Smooth muscle cell (in vitro differentiated cells): Measurements from ENCODE around the gene ETV6. TPM values are rescaled to one million over a fixed set of nuclear protein-coding genes. Genes with fewer than 3 reads are reported as not detected.
A peak's percentile ranks its signal among the peaks of the same experiment; 100 is the strongest.

Experiments used
- DNase-seq: peaks from one replicate; lab custom pipeline; 2025; ENCODE audit not compliant: unreplicated experiment; lab: John Stamatoyannopoulos, UW
- H2AFZ ChIP-seq: fragments of 200-600 bp; sonication (generic); 2 replicates; pipeline ENCODE4 v1.6.0; 2016; ENCODE audit warnings: antibody characterized with exemption, low read depth, mild to moderate bottlenecking
- H3F3A ChIP-seq: fragments of 200-600 bp; sonication (generic); 2 replicates; pipeline ENCODE4 v1.6.0; 2017; ENCODE audit warnings: antibody characterized with exemption, low read depth
- H3K27ac ChIP-seq: fragments of 200-600 bp; sonication (generic); 2 replicates; pipeline ENCODE4 v1.5.1; 2016; ENCODE audit warnings: low read depth, mild to moderate bottlenecking
- H3K27me3 ChIP-seq: fragments of 200-600 bp; sonication (generic); 2 replicates; pipeline ENCODE4 v1.6.1; 2016; ENCODE audit warnings: low read depth, mild to moderate bottlenecking
- H3K36me3 ChIP-seq: fragments of 200-600 bp; sonication (generic); 2 replicates; pipeline ENCODE4 v1.5.1; 2016; ENCODE audit warnings: low read depth
- H3K4me1 ChIP-seq: fragments of 200-600 bp; sonication (generic); 2 replicates; pipeline ENCODE4 v1.5.1; 2016; ENCODE audit warnings: low read depth
- H3K4me2 ChIP-seq: fragments of 200-600 bp; sonication (generic); 2 replicates; pipeline ENCODE4 v1.6.0; 2016; ENCODE audit warnings: mild to moderate bottlenecking
- H3K4me3 ChIP-seq: fragments of 200-600 bp; sonication (generic); 2 replicates; pipeline ENCODE4 v1.5.1; 2016; ENCODE audit warnings: mild to moderate bottlenecking
- H3K79me2 ChIP-seq: fragments of 200-600 bp; sonication (generic); 2 replicates; pipeline ENCODE4 v1.6.0; 2016; ENCODE audit warnings: low read depth, mild to moderate bottlenecking
- H3K9ac ChIP-seq: fragments of 200-600 bp; sonication (generic); 2 replicates; pipeline ENCODE4 v1.6.0; 2016; ENCODE audit warnings: low read depth
- H3K9me3 ChIP-seq: fragments of 200-600 bp; sonication (generic); replicated peaks from 2 replicates; pipeline ENCODE4 v1.5.1; 2016; ENCODE audit warnings: low read depth
- H4K20me1 ChIP-seq: fragments of 200-600 bp; sonication (generic); 2 replicates; pipeline ENCODE4 v1.6.0; 2016; ENCODE audit warnings: low read depth
- CTCF ChIP-seq: fragments of 200-600 bp; sonication (generic); IDR thresholded peaks from 2 replicates; pipeline ENCODE4 v1.5.1; 2017; ENCODE audit warnings: borderline replicate concordance, mild to moderate bottlenecking, antibody characterized with exemption; ENCODE audit not compliant: insufficient read depth, poor library complexity, severe bottlenecking
- WGBS: methylation state at CpG from one replicate; pipeline ENCODE4 v1.1.7; 2016; ENCODE audit warnings: low lambda C conversion rate; 5-methylcytosine and 5-hydroxymethylcytosine counted together
- polyA plus RNA-seq: library from polyadenylated mRNA; unstranded; fragments of >200 nt; fragmentation: Nextera tagmentation; extraction: Ambion mirVana; gene quantifications from 2 replicates; pipeline ENCODE4 v1.2.1, GENCODE V29; 2016
- total RNA-seq: library from RNA; depleted of rRNA; stranded (reverse); fragments of >200 nt; gene quantifications from 2 replicates; pipeline ENCODE4 v1.2.3, GENCODE V29; 2014

ETV6 gene
- total and polyA plus RNA-seq, 2 experiments from 2014 or later, result 11.5 to 23.8 TPM

GRCh38 chr12:11698729-11699128 lies 49.3 kb downstream of the ETV6 start:
- 95% methylated on average over 2 of the region's 2 CpGs for WGBS
- H3K4me3 ChIP-seq, result no peak overlapping the region
- peaks cover 3% of the 10 kb centered on the region for H3F3A ChIP-seq
- H3K9me3 ChIP-seq, result no peaks in the 10 kb centered on the region
- peaks cover 33% of the 10 kb centered on the region for H4K20me1 ChIP-seq
- no peak overlapping the region for H2AFZ ChIP-seq
- peaks cover 9% of the 10 kb centered on the region for H3K4me1 ChIP-seq
- TF ChIP-seq CTCF, result no peak
- no peak overlapping the region for H3K9ac ChIP-seq
- no peak for DNase-seq
- H3K4me2 ChIP-seq, result no peak overlapping the region
- H3K27ac ChIP-seq, result no peak overlapping the region
- H3K36me3 ChIP-seq, result no peaks in the 10 kb centered on the region
- no peaks in the 10 kb centered on the region for H3K27me3 ChIP-seq
- H3K79me2 ChIP-seq, result peaks cover 100% of the 10 kb centered on the region

- no peak overlapping the region for H2AFZ ChIP-seq
- H4K20me1 ChIP-seq, result peaks cover 20% of the 10 kb centered on the region
- TF ChIP-seq CTCF, result no peak
- peaks cover 99% of the 10 kb centered on the region for H3K79me2 ChIP-seq
- H3K27ac ChIP-seq, result peak overlapping the region; percentile 38
- no peaks in the 10 kb centered on the region for H3K27me3 ChIP-seq
- no peaks in the 10 kb centered on the region for H3K9me3 ChIP-seq
- H3K4me3 ChIP-seq, result no peak overlapping the region
- peaks cover 19% of the 10 kb centered on the region for H3K4me1 ChIP-seq
- H3K9ac ChIP-seq, result no peak overlapping the region
- no peaks in the 10 kb centered on the region for H3K36me3 ChIP-seq
- DNase-seq, result no peak
- WGBS, result 88% methylated on average over 6 of the region's 6 CpGs
- peaks cover 24% of the 10 kb centered on the region for H3F3A ChIP-seq
- no peak overlapping the region for H3K4me2 ChIP-seq
Observed at GRCh38 chr12:11701433-11701832, 52.0 kb downstream of the ETV6 start.

- no peak overlapping the region for H2AFZ ChIP-seq
- no peaks in the 10 kb centered on the region for H3K27me3 ChIP-seq
- no peak overlapping the region for H3K4me2 ChIP-seq
- no peak for DNase-seq
- 96% methylated on average over 5 of the region's 5 CpGs for WGBS
- peaks cover 33% of the 10 kb centered on the region for H3K4me1 ChIP-seq
- H3K27ac ChIP-seq, result peak overlapping the region; percentile 8
- peaks cover 99% of the 10 kb centered on the region for H3K79me2 ChIP-seq
- H3K9ac ChIP-seq, result no peak overlapping the region
- no peak overlapping the region for H3K4me3 ChIP-seq
- no peaks in the 10 kb centered on the region for H3K36me3 ChIP-seq
- peaks cover 29% of the 10 kb centered on the region for H3F3A ChIP-seq
- peaks cover 12% of the 10 kb centered on the region for H4K20me1 ChIP-seq
- no peak for TF ChIP-seq CTCF
- H3K9me3 ChIP-seq, result no peaks in the 10 kb centered on the region
Observed at GRCh38 chr12:11702959-11703358, 53.5 kb downstream of the ETV6 start.

GRCh38 chr12:11703378-11703777 lies 53.9 kb downstream of the ETV6 start:
- Histone ChIP-seq H3K4me3 (no peak overlapping the region), H3K4me2 (no peak overlapping the region), H3F3A (peaks cover 29% of the 10 kb centered on the region), H4K20me1 (peaks cover 10% of the 10 kb centered on the region), H3K36me3 (no peaks in the 10 kb centered on the region), H2AFZ (no peak overlapping the region), H3K9me3 (no peaks in the 10 kb centered on the region), H3K79me2 (peaks cover 99% of the 10 kb centered on the region), H3K4me1 (peaks cover 37% of the 10 kb centered on the region), H3K27ac (peak overlapping the region; percentile 8), H3K27me3 (no peaks in the 10 kb centered on the region), H3K9ac (no peak overlapping the region)
- WGBS, result 94% methylated on average over 4 of the region's 4 CpGs
- TF ChIP-seq CTCF, result no peak
- DNase-seq, result no peak
